Esophagus muscularis mucosa (tissue), 4 donors: ENCODE measurements around the gene NR2E3. TPM values are rescaled to one million over a fixed set of nuclear protein-coding genes. Genes with fewer than 3 reads are reported as not detected.

Experiments used
- DNase-seq: peaks from one replicate; pipeline ENCODE4 v3.0.0-alpha.2; 2017; ENCODE audit errors: extremely low spot score
- H3K27ac ChIP-seq, 4 donors: fragments of 200-600 bp; sonication (generic); replicated peaks in 1 of 4; 1 replicate in 3 of 4; 2 replicates in 1 of 4; pipeline ENCODE4 v1.5.1; 2016 to 2019; ENCODE audit warnings: mild to moderate bottlenecking in 1 of 4
- H3K27me3 ChIP-seq, 4 donors: fragments of 200-600 bp; sonication (generic); one replicate each; pipeline versions ENCODE4 v1.5.1 to v1.6.0; 2016 to 2019
- H3K36me3 ChIP-seq, 4 donors: fragments of 200-600 bp; sonication (generic); one replicate each; pipeline ENCODE4 v1.5.1; 2016 to 2019
- H3K4me1 ChIP-seq, 4 donors: fragments of 200-600 bp; sonication (generic); one replicate each; pipeline ENCODE4 v1.5.1; 2016 to 2019
- H3K4me3 ChIP-seq, 4 donors: fragments of 200-600 bp; sonication (generic); 1 replicate in 2 of 4; 2 replicates in 2 of 4; pipeline ENCODE4 v1.5.1; 2016 to 2019; ENCODE audit warnings: mild to moderate bottlenecking in 4 of 4, moderate library complexity in 1 of 4
- H3K9me3 ChIP-seq, 4 donors: fragments of 200-600 bp; sonication (generic); 1 replicate in 3 of 4; 2 replicates in 1 of 4; pipeline ENCODE4 v1.5.1; 2016 to 2019
- EP300 ChIP-seq: sonication (generic); formaldehyde crosslinking; IDR thresholded peaks from one replicate; pipeline ENCODE4 v1.6.1; 2017; ENCODE audit warnings: antibody characterized with exemption
- POLR2A ChIP-seq: fragments of 450-650 bp; IDR thresholded peaks from one replicate; pipeline ENCODE4 v1.6.1; 2017; ENCODE audit warnings: antibody characterized with exemption, moderate library complexity, mild to moderate bottlenecking, low read depth
- POLR2AphosphoS5 ChIP-seq, 2 donors: sonication (generic); formaldehyde crosslinking; IDR thresholded peaks; one replicate each; pipeline ENCODE4 v1.6.1; 2017; ENCODE audit warnings: antibody characterized with exemption in 2 of 2
- WGBS: methylation state at CpG from one replicate; pipeline ENCODE4 v1.1.5; 2018; 5-methylcytosine and 5-hydroxymethylcytosine counted together
- intact Hi-C: fragments of 100-400 bp; cut with DNase I; formaldehyde crosslinking; loops from one replicate; pipeline ENCODE4 v1.15.1; 2023
- total RNA-seq, 4 donors: library from RNA; depleted of rRNA; stranded (reverse); fragments of >200 nt; gene quantifications; one replicate each; pipeline versions ENCODE4 v1.1.0 to v1.2.1, GENCODE V29; 2016
- TF ChIP-seq, protein P1 (sequence below), 3 experiments: fragments of 200-600 bp in 2 of 3; fragments of 450-650 bp in 1 of 3; sonication (generic) in 2 of 3; IDR thresholded peaks; one replicate each; pipeline ENCODE4 v1.5.1; 2017 to 2019; ENCODE audit warnings: antibody characterized with exemption in 3 of 3, mild to moderate bottlenecking in 2 of 3, moderate library complexity in 1 of 3

Gene NR2E3
- total RNA-seq, 4 donors from 2014 or later = not detected

DNA sequence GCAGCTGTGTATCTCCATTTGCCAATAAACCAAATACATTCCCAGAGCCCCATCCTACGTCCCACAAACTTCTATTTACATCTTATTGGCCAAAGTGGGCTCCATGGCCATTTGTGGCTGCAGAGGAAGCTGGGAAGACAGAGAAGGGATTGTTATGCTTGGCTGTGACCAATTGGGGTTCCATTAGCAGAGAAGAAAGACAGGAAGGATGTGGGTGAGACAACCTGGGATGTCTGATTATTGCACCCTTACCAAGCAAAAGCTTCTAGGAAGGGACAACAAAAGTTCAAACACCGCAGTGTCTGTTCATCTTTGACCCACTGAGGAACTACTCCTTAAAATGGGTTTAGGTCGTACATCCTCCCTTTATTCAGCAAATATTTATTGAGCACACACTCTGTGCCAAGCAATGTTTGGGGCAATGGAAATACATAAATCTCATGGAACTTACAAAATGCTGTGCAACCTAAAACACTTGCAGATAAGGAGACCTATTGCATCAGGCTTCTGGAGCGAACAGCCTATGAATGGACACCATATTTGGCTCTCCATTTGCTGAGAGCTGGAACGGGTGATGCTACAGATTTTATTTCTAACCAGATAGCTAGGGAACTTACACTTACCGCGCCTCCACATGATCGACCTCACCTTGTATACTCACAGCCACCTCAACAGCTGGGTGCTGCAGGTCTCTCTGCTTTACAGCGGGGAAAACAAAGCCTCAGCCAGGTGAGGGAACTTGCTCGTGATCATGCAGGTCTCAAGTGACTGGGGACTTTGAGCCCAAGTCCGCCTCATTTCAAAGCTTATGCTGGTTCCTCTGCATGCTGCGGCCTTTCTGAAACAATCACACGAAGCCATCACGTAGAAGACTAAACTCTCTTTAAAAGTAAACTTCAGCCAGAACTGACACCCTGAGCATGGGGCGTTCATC lies 21.4 kb upstream of the NR2E3 start:
- Histone ChIP-seq H3K4me3 (no peak overlapping the region), H3K9me3 (no peaks in the 10 kb centered on the region), H3K27ac (no peak overlapping the region), H3K27me3 (peaks cover 0 to 11% (median 0%) of the 10 kb centered on the region in 4 donors), H3K36me3 (no peaks in the 10 kb centered on the region), H3K4me1 (no peaks in the 10 kb centered on the region)
- intact Hi-C loops = no loop called here
- DNase-seq = no peak
- TF ChIP-seq POLR2AphosphoS5 (IDR thresholded peaks at IDR 0.05) (no peak), POLR2A (no peak), EP300 (no peak)
- WGBS = 94% methylated on average over 10 of the region's 15 CpGs

DNA sequence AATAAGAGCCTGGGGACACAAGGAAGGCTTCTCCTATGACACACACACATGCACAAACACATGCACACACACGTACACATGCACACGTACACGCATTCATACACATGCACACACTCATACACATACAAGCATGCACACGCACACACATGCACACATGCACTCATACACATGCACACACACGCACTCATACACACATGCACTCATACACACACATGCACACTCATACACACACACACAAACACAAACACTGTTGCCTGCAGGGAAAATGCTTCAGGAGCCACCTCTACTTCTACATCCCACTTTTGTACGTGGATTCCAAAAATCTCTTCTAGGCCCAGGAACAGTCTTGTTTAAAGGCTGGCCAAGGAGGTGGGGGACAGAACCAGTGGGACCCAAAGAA lies 20.7 kb upstream of the NR2E3 start:
- WGBS = 90% methylated on average over 6 of the region's 6 CpGs

DNA sequence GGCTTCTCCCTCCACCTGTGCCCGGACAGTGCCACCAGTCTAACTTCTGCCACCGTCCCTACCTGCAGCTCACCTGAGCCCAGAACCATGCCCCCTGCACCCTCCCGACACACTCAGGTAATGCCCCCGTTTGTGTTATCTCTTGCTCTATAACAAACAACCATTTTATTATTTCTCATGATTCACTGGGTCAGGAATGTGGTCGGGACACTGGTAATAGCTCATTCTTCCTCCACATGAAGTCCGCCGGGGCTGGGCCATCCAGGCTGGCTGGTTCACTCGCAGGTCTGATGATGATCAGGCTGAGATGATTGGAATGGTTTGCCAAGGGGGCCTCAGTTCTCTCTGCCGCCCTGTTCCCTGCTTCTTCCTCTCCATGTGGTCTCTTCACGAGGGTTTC lies 20.3 kb upstream of the NR2E3 start:
- TF ChIP-seq POLR2A (no peak), EP300 (no peak), POLR2AphosphoS5 (IDR thresholded peaks at IDR 0.05) (no peak)
- TF ChIP-seq, protein P1, sequence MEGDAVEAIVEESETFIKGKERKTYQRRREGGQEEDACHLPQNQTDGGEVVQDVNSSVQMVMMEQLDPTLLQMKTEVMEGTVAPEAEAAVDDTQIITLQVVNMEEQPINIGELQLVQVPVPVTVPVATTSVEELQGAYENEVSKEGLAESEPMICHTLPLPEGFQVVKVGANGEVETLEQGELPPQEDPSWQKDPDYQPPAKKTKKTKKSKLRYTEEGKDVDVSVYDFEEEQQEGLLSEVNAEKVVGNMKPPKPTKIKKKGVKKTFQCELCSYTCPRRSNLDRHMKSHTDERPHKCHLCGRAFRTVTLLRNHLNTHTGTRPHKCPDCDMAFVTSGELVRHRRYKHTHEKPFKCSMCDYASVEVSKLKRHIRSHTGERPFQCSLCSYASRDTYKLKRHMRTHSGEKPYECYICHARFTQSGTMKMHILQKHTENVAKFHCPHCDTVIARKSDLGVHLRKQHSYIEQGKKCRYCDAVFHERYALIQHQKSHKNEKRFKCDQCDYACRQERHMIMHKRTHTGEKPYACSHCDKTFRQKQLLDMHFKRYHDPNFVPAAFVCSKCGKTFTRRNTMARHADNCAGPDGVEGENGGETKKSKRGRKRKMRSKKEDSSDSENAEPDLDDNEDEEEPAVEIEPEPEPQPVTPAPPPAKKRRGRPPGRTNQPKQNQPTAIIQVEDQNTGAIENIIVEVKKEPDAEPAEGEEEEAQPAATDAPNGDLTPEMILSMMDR (IDR thresholded peaks at IDR 0.05) = no peak
- no peak for DNase-seq
- Histone ChIP-seq H3K4me3 (no peak overlapping the region), H3K36me3 (no peaks in the 10 kb centered on the region), H3K27me3 (peaks cover 0 to 4% (median 0%) of the 10 kb centered on the region in 4 donors), H3K4me1 (no peaks in the 10 kb centered on the region), H3K27ac (no peak overlapping the region), H3K9me3 (no peaks in the 10 kb centered on the region)
- intact Hi-C loops = no loop called here
- WGBS = 84% methylated on average over 10 of the region's 10 CpGs

More for the DNA sequence above, 20.7 kb upstream of the NR2E3 start:
- Histone ChIP-seq H3K36me3 (no peaks in the 10 kb centered on the region), H3K9me3 (no peaks in the 10 kb centered on the region), H3K4me3 (no peak overlapping the region), H3K27me3 (peaks cover 0 to 9% (median 0%) of the 10 kb centered on the region in 4 donors), H3K27ac (no peak overlapping the region), H3K4me1 (no peaks in the 10 kb centered on the region)
- intact Hi-C loops = no loop called here
- DNase-seq = no peak
- no peak for TF ChIP-seq POLR2A
- TF ChIP-seq EP300 = no peak
- TF ChIP-seq, protein P1 (IDR thresholded peaks at IDR 0.05) = no peak
- TF ChIP-seq POLR2AphosphoS5 (IDR thresholded peaks at IDR 0.05) = no peak

DNA sequence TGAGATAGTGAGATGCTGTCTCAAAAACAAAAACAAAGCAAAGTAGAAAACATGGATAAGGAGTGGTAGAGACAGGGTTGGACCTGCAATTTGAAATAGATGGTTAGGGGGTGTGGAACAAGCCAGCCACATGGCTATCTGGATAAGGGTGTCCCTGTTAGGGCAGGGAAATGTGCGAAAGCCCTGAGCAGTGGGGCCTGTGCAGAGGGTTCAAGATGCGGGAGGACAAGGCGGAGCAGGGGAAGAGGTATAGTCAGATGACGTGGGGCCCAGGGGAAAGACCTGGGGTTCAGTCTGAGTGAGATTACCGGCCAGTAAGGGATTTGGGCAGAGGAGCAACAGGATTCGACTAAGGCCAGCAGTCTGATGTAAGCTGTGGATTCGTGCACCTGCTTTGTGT lies 18.4 kb upstream of the NR2E3 start:
- H3K27ac ChIP-seq = no peak overlapping the region
- TF ChIP-seq POLR2A (no peak), EP300 (no peak), POLR2AphosphoS5 (IDR thresholded peaks at IDR 0.05) (no peak)
- TF ChIP-seq, protein P1 (IDR thresholded peaks at IDR 0.05) = no peak
- intact Hi-C loops = no loop called here
- no peak for DNase-seq
- H3K4me1 ChIP-seq = no peaks in the 10 kb centered on the region
- no peaks in the 10 kb centered on the region for H3K36me3 ChIP-seq
- H3K9me3 ChIP-seq = no peaks in the 10 kb centered on the region
- WGBS = 86% methylated on average over 7 of the region's 7 CpGs
- no peaks in the 10 kb centered on the region for H3K27me3 ChIP-seq
- no peak overlapping the region for H3K4me3 ChIP-seq

DNA sequence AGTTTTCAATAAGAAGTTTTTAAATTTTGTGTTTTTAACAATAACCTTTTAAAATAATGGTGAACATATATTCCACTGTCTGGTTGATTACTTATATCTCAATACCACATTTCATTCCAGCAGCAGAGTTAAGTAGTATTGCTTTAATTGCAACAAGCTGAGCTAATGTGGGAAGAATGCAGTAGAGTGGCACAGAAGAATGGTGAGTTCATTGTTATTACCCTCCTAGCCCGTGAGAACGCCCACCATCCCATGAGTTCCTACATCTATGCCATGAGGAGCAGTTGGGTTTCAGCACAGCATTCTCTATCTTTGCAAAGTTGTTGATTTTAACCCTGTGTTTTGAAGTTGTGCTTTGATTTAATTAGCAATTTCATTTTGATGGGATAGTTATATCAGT lies 17.8 kb upstream of the NR2E3 start:
- H3K4me3 ChIP-seq = no peak overlapping the region
- 42% methylated on average over 2 of the region's 2 CpGs for WGBS
- no peaks in the 10 kb centered on the region for H3K27me3 ChIP-seq
- H3K36me3 ChIP-seq = no peaks in the 10 kb centered on the region
- no peak overlapping the region for H3K27ac ChIP-seq
- TF ChIP-seq POLR2AphosphoS5 (IDR thresholded peaks at IDR 0.05) = no peak
- TF ChIP-seq EP300 = no peak
- TF ChIP-seq POLR2A = no peak
- TF ChIP-seq, protein P1 (IDR thresholded peaks at IDR 0.05) = no peak
- intact Hi-C loops = no loop called here
- no peaks in the 10 kb centered on the region for H3K4me1 ChIP-seq
- DNase-seq = no peak
- H3K9me3 ChIP-seq = no peaks in the 10 kb centered on the region
